Neuron (in vitro differentiated cells): ENCODE measurements around the gene MRPS27.
A peak's percentile ranks its signal among the peaks of the same experiment; 100 is the strongest.
"Not testable (repeated sequence)": the region's sequence is repeated elsewhere in the genome, so short reads cannot be mapped to it uniquely, and the experiment has no call there.

Experiments
- H2AFZ ChIP-seq: one replicate; pipeline ENCODE4 v1.6.1; 2013; ENCODE audit warnings: low read depth, mild to moderate bottlenecking, inconsistent platforms, low read length, moderate library complexity
- H3K27me3 ChIP-seq: one replicate; pipeline ENCODE4 v1.6.1; 2013; ENCODE audit warnings: low read length; ENCODE audit not compliant: insufficient read depth
- H3K36me3 ChIP-seq: one replicate; pipeline ENCODE4 v1.6.1; 2013; ENCODE audit warnings: low read length; ENCODE audit not compliant: insufficient read depth
- H3K4me1 ChIP-seq: one replicate; pipeline ENCODE4 v1.6.1; 2013; ENCODE audit warnings: low read length; ENCODE audit not compliant: insufficient read depth
- H3K4me3 ChIP-seq: 2 replicates; pipeline ENCODE4 v1.5.1; 2013; ENCODE audit warnings: mild to moderate bottlenecking, low read length, moderate library complexity
- H3K9me3 ChIP-seq: one replicate; pipeline ENCODE4 v1.6.1; 2013; ENCODE audit warnings: low read length

MRPS27 gene

GRCh38 chr5:72313141-72313540, 6.9 kb downstream of the MRPS27 start:
- H3K4me3 ChIP-seq: no peak overlapping the region
- H3K27me3 ChIP-seq: no peaks in the 10 kb centered on the region
- no peaks in the 10 kb centered on the region for H3K4me1 ChIP-seq
- H2AFZ ChIP-seq: no peak overlapping the region
- H3K9me3 ChIP-seq: peaks cover 8% of the 10 kb centered on the region
- peaks cover 48% of the 10 kb centered on the region for H3K36me3 ChIP-seq

DNA sequence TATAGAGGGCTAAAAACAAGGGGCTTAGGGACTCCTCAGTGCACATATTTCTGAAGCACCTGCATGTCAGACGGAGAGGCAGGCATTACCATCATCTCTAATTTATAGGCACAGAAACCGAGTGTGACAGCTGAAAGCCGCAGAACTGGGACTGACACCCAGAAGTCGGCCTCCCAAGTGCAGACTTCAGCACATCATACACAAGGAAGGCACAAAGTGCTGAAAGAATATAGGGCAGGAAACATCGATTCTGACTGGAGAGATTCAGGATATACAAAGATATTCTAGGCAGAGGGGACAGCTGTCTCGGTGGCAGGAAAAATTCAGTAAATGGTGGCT, 11.2 kb downstream of the MRPS27 start:
- Histone ChIP-seq H3K9me3 (peaks cover 11% of the 10 kb centered on the region), H2AFZ (no peak overlapping the region), H3K4me1 (no peaks in the 10 kb centered on the region), H3K4me3 (no peak overlapping the region), H3K36me3 (peaks cover 45% of the 10 kb centered on the region), H3K27me3 (no peaks in the 10 kb centered on the region)

- Histone ChIP-seq H3K9me3 (peaks cover 11% of the 10 kb centered on the region), H3K27me3 (no peaks in the 10 kb centered on the region), H2AFZ (no peak overlapping the region), H3K4me1 (no peaks in the 10 kb centered on the region), H3K36me3 (peaks cover 43% of the 10 kb centered on the region), H3K4me3 (peak overlapping the region; percentile 38)
Observed at GRCh38 chr5:72307968-72308852, 11.8 kb downstream of the MRPS27 start.

GRCh38 chr5:72307573-72307967, 12.5 kb downstream of the MRPS27 start:
- Histone ChIP-seq H3K4me1 (peaks cover 2% of the 10 kb centered on the region), H2AFZ (no peak overlapping the region), H3K4me3 (peak overlapping the region; percentile 38), H3K36me3 (peaks cover 40% of the 10 kb centered on the region), H3K9me3 (peaks cover 11% of the 10 kb centered on the region), H3K27me3 (no peaks in the 10 kb centered on the region)

DNA sequence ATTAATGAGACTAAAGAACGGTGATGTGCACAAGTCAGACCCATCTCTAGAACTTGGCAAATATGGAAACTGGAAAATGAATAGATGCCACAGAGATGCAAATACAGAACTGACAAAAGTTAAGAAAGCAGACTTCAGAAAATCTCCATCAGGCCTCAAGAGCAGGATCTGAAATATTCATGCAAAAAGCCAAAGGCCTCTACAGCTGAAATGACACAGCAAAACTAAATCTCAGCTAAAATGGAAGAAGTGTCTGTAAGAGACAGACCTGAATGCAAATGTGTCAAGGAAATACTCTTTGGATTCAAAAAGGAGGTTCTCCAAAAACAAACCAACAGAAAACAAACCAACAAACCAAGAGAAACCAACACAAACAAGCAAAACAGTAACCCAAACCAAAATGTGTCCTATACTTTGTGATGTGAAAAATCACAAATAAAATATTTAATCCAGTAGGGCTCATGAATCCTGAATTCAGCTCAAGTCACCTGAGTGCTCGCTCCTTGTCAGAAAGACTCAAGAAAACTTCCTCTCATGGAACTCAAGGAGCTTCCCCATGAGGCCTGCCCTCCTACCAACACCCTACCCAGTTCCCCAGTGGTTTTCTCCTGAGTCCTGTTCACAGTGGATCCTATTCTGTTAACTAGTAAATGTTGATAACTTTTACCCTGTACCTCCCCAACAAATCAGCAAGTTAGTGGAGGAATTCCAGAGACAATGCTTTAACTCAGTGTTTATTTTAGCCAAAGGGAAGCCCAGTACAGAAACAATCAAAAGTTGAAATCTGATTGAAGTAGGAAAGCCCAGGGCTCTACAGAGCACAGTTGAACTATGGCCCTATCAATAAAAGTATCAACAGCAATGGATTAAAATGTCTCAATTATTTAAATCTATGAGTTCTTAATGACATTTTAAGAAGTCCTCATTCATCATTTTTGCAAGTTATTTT, 14.6 kb downstream of the MRPS27 start:
- Histone ChIP-seq H3K27me3 (no peaks in the 10 kb centered on the region), H3K9me3 (peaks cover 11% of the 10 kb centered on the region), H3K36me3 (peaks cover 29% of the 10 kb centered on the region), H2AFZ (no peak overlapping the region), H3K4me3 (no peak overlapping the region), H3K4me1 (peaks cover 12% of the 10 kb centered on the region)

DNA sequence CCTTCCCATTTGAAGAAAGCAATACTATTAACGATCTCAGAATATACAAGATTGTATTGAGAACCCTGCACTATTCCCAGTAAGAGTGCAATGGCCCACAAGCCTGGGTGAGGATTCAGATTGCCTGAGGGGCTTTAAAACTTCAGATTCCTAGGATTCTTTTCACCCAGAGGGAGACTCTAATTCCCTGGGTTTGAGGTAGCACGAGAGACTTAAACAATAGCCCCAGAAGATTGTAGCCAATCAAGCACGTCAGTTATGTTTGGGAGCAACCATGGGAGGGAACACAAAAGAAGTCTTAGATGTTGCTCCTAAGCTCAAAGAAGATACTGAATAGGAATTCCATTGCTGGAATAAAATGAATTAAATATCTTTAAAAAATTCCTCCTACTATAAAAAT, 17.9 kb downstream of the MRPS27 start:
- H3K27me3 ChIP-seq: no peaks in the 10 kb centered on the region
- peaks cover 5% of the 10 kb centered on the region for H3K36me3 ChIP-seq
- no peak overlapping the region for H2AFZ ChIP-seq
- H3K4me3 ChIP-seq: no peak overlapping the region
- peaks cover 12% of the 10 kb centered on the region for H3K4me1 ChIP-seq
- no peaks in the 10 kb centered on the region for H3K9me3 ChIP-seq

- Histone ChIP-seq H3K9me3 (no peaks in the 10 kb centered on the region), H2AFZ (no peak overlapping the region), H3K27me3 (no peaks in the 10 kb centered on the region), H3K4me3 (no peak overlapping the region), H3K36me3 (peaks cover 5% of the 10 kb centered on the region), H3K4me1 (peaks cover 12% of the 10 kb centered on the region)
Observed at GRCh38 chr5:72301557-72301956, 18.5 kb downstream of the MRPS27 start.

GRCh38 chr5:72300590-72301339, 19.3 kb downstream of the MRPS27 start:
- Histone ChIP-seq H3K36me3 (peaks cover 5% of the 10 kb centered on the region), H3K4me3 (no peak overlapping the region), H3K27me3 (no peaks in the 10 kb centered on the region)

GRCh38 chr5:72298711-72299110, 21.3 kb downstream of the MRPS27 start:
- H3K36me3 ChIP-seq: peaks cover 19% of the 10 kb centered on the region

More at GRCh38 chr5:72300590-72301339, 19.3 kb downstream of the MRPS27 start:
- no peak overlapping the region for H2AFZ ChIP-seq
- peaks cover 12% of the 10 kb centered on the region for H3K4me1 ChIP-seq
- H3K9me3 ChIP-seq: no peaks in the 10 kb centered on the region

DNA sequence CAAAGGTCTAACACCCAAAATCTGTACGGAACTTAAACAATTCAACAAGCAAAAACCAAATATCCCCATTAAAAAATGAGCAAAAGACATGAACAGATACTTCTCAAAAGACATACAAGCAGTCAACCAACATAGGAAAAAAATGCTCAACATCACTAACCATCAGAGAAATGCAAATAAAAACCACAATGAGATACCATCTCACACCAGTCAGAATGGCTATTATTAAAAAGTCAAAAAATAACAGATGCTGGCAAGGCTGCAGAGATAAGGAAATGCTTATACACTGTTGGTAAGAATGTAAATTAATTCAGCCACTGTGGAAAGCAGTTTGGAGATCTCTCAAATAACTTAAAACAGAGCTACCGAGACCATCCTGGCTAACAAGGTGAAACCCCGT, 21.9 kb downstream of the MRPS27 start:
- H2AFZ ChIP-seq, H3K27me3 ChIP-seq, H3K9me3 ChIP-seq, H3K4me3 ChIP-seq: not testable (repeated sequence)
- Histone ChIP-seq H3K4me1 (peaks cover 12% of the 10 kb centered on the region), H3K36me3 (peaks cover 19% of the 10 kb centered on the region)

More at GRCh38 chr5:72298711-72299110, 21.3 kb downstream of the MRPS27 start:
- no peaks in the 10 kb centered on the region for H3K27me3 ChIP-seq
- H2AFZ ChIP-seq: no peak overlapping the region
- no peak overlapping the region for H3K4me3 ChIP-seq
- H3K4me1 ChIP-seq: peaks cover 12% of the 10 kb centered on the region
- H3K9me3 ChIP-seq: no peaks in the 10 kb centered on the region

DNA sequence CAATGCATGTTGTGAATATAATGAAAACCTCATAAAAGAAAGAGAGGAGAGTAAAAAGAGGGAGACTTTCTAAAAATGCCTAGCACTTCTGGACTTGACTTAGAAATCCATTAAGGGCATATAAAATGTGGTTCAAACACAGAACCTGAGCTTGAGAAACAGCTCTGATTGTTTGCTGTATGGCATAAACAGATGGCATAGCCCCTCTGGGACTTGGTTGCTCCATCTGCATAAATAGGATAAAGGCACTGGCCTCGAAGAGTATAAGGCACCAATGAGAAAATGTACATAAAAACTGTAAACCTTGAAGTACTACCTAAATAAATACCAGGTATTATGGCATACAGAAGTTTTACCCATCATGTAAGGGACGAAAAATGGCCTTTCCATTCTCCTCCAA, 23.8 kb downstream of the MRPS27 start:
- Histone ChIP-seq H3K9me3 (no peaks in the 10 kb centered on the region), H3K4me1 (no peaks in the 10 kb centered on the region), H2AFZ (no peak overlapping the region), H3K27me3 (no peaks in the 10 kb centered on the region), H3K36me3 (peaks cover 21% of the 10 kb centered on the region), H3K4me3 (no peak overlapping the region)

GRCh38 chr5:72295539-72295938, 24.5 kb downstream of the MRPS27 start:
- H3K9me3 ChIP-seq: no peaks in the 10 kb centered on the region
- no peaks in the 10 kb centered on the region for H3K4me1 ChIP-seq
- peaks cover 21% of the 10 kb centered on the region for H3K36me3 ChIP-seq
- no peak overlapping the region for H2AFZ ChIP-seq
- no peak overlapping the region for H3K4me3 ChIP-seq
- no peaks in the 10 kb centered on the region for H3K27me3 ChIP-seq
